Measurements from ENCODE around the gene HYDIN. TPM values are rescaled to one million over a fixed set of nuclear protein-coding genes. Genes with fewer than 3 reads are reported as not detected.

HYDIN gene
- total RNA-seq, 1 experiment from 2014 or later = not detected

GRCh38 chr16:71259086-71259485, 28.6 kb upstream of the HYDIN start:
- no peaks in the 10 kb centered on the region for H4K20me1 ChIP-seq (ENCODE audit: insufficient read depth)
- H3K79me2 ChIP-seq (ENCODE audit: insufficient read depth, low read length) = no peaks in the 10 kb centered on the region
- no peaks in the 10 kb centered on the region for H3K9me3 ChIP-seq (ENCODE audit: control insufficient read depth in 1 of 2, insufficient read depth in 1 of 2, low read depth in 1 of 2, low read length in 2 of 2)
- H3K36me3 ChIP-seq (ENCODE audit: control insufficient read depth in 1 of 2, insufficient read depth in 2 of 2, low read length in 2 of 2) = no peaks in the 10 kb centered on the region
- RAD21 ChIA-PET (ENCODE audit: low non-redundant PET in 1 of 2, low total read pairs in 2 of 2, uncharacterized antibody in 2 of 2, unreplicated experiment in 2 of 2) = no interaction called here
- intact Hi-C loops (cut with micrococcal nuclease) = no loop called here
- POLR2A ChIA-PET = no interaction called here
- no peak overlapping the region for H3K4me2 ChIP-seq (ENCODE audit: low read length)
- no peak overlapping the region for H3K9ac ChIP-seq (ENCODE audit: low read length)
- H3K4me3 ChIP-seq (replicated peaks in 1 of 2; ENCODE audit: low read depth in 1 of 2, low read length in 2 of 2) = no peak overlapping the region
- no peaks in the 10 kb centered on the region for H3K9me2 ChIP-seq (ENCODE audit: insufficient read depth)
- DNase-seq (ENCODE audit: low read depth, low spot score) = no peak
- CTCF ChIA-PET = interaction anchor here (1.2 kb wide), 1 partner anchor 53 kb away, joined by 3 read pairs; no protein-coding TSS in a partner anchor
- H3K27ac ChIP-seq (ENCODE audit: low read depth, low read length) = no peak overlapping the region
- H3K4me1 ChIP-seq (ENCODE audit: control insufficient read depth in 1 of 2, insufficient read depth in 2 of 2, low read length in 2 of 2) = no peaks in the 10 kb centered on the region
- no peak for TF ChIP-seq SIN3A (IDR thresholded peaks at IDR 0.05; ENCODE audit: low read depth)
- TF ChIP-seq ZBTB33 (IDR thresholded peaks at IDR 0.05; ENCODE audit: extremely low read depth, insufficient replicate concordance, low read length) = no peak
- no peak for TF ChIP-seq CEBPB (IDR thresholded peaks at IDR 0.05; ENCODE audit: low read depth)
- no peak for TF ChIP-seq FOSL1 (IDR thresholded peaks at IDR 0.05; ENCODE audit: low read depth)
- TF ChIP-seq YY1 (IDR thresholded peaks at IDR 0.05; ENCODE audit: extremely low read depth, insufficient replicate concordance, low read depth, low read length) = no peak
- TF ChIP-seq POLR2AphosphoS5 (IDR thresholded peaks at IDR 0.05; ENCODE audit: low read depth, low read length) = no peak
- TF ChIP-seq ZNF274 (IDR thresholded peaks at IDR 0.05; ENCODE audit: low read depth, low read length) = no peak
- no peak for TF ChIP-seq MAX (IDR thresholded peaks at IDR 0.05)
- TF ChIP-seq, protein P1, sequence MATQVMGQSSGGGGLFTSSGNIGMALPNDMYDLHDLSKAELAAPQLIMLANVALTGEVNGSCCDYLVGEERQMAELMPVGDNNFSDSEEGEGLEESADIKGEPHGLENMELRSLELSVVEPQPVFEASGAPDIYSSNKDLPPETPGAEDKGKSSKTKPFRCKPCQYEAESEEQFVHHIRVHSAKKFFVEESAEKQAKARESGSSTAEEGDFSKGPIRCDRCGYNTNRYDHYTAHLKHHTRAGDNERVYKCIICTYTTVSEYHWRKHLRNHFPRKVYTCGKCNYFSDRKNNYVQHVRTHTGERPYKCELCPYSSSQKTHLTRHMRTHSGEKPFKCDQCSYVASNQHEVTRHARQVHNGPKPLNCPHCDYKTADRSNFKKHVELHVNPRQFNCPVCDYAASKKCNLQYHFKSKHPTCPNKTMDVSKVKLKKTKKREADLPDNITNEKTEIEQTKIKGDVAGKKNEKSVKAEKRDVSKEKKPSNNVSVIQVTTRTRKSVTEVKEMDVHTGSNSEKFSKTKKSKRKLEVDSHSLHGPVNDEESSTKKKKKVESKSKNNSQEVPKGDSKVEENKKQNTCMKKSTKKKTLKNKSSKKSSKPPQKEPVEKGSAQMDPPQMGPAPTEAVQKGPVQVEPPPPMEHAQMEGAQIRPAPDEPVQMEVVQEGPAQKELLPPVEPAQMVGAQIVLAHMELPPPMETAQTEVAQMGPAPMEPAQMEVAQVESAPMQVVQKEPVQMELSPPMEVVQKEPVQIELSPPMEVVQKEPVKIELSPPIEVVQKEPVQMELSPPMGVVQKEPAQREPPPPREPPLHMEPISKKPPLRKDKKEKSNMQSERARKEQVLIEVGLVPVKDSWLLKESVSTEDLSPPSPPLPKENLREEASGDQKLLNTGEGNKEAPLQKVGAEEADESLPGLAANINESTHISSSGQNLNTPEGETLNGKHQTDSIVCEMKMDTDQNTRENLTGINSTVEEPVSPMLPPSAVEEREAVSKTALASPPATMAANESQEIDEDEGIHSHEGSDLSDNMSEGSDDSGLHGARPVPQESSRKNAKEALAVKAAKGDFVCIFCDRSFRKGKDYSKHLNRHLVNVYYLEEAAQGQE (IDR thresholded peaks at IDR 0.05; ENCODE audit: low read depth) = no peak
- no peak for TF ChIP-seq ELF1 (IDR thresholded peaks at IDR 0.05; ENCODE audit: borderline replicate concordance, low read depth)
- TF ChIP-seq, protein P2, sequence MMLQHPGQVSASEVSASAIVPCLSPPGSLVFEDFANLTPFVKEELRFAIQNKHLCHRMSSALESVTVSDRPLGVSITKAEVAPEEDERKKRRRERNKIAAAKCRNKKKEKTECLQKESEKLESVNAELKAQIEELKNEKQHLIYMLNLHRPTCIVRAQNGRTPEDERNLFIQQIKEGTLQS (IDR thresholded peaks at IDR 0.05) = no peak
- no peak for TF ChIP-seq ZFX (IDR thresholded peaks at IDR 0.05)
- no TSS peak for BruUV-seq (replicated peaks)
- 0 out of 2 replicates have a peak, but pooled peaks cover 7% of the 10 kb centered on the region for H3K27me3 ChIP-seq (ENCODE audit: insufficient read depth, low read length)
- ATAC-seq = no peak
- no peak overlapping the region for H2AFZ ChIP-seq (ENCODE audit: low read depth, low read length, poor library complexity, severe bottlenecking)
